Keratinocyte (primary cell): ENCODE results near the gene CNTNAP5. TPM values are rescaled to one million over a fixed set of nuclear protein-coding genes. Genes with fewer than 3 reads are reported as not detected.

Experiments
- DNase-seq: peaks from one replicate; pipeline ENCODE4 v3.0.0-alpha.2; 2011; ENCODE audit warnings: low read depth, missing footprints, low spot score
- FAIRE-seq: peaks from 2 replicates; lab custom pipeline; 2011; peaks lifted over from hg19 to GRCh38; lab: Jason Lieb, UNC
- H2AFZ ChIP-seq: 2 replicates; pipeline ENCODE4 v1.6.0; 2012; ENCODE audit warnings: low read length, control low read depth, inconsistent platforms; ENCODE audit not compliant: control insufficient read depth
- H3K27ac ChIP-seq: 2 replicates; pipeline ENCODE4 v1.5.1; 2011; ENCODE audit warnings: low read length; ENCODE audit not compliant: control insufficient read depth, insufficient read depth
- H3K27me3 ChIP-seq: 3 replicates; pipeline ENCODE4 v1.6.0; 2011; ENCODE audit warnings: low read length; ENCODE audit not compliant: control insufficient read depth, insufficient read depth; ENCODE audit errors: extremely low read depth
- H3K36me3 ChIP-seq, 2 experiments: 2 replicates in 1 of 2; 3 replicates in 1 of 2; pipeline ENCODE4 v1.5.1; 2011; ENCODE audit warnings: low read length in 2 of 2, mild to moderate bottlenecking in 1 of 2; ENCODE audit not compliant: control insufficient read depth in 2 of 2, insufficient read depth in 2 of 2; ENCODE audit errors: extremely low read depth in 1 of 2
- H3K4me1 ChIP-seq: 3 replicates; pipeline ENCODE4 v1.5.1; 2011; ENCODE audit warnings: low read length; ENCODE audit not compliant: control insufficient read depth, insufficient read depth; ENCODE audit errors: extremely low read depth
- H3K4me2 ChIP-seq: 3 replicates; pipeline ENCODE4 v1.6.0; 2011; ENCODE audit warnings: low read depth, low read length; ENCODE audit not compliant: control insufficient read depth, insufficient read depth; ENCODE audit errors: extremely low read depth
- H3K4me3 ChIP-seq, 3 experiments: fragments of 200-600 bp in 1 of 3; sonication (generic) in 1 of 3; 2 replicates in 2 of 3; 3 replicates in 1 of 3; pipeline ENCODE4 v1.5.1; 2011 to 2016; ENCODE audit warnings: low read length in 3 of 3, mild to moderate bottlenecking in 3 of 3, control low read depth in 2 of 3, inconsistent platforms in 1 of 3, low read depth in 1 of 3, mixed read lengths in 1 of 3, mixed run types in 1 of 3, moderate library complexity in 1 of 3; ENCODE audit not compliant: control insufficient read depth in 2 of 3, insufficient read depth in 2 of 3; ENCODE audit errors: extremely low read depth in 1 of 3
- H3K79me2 ChIP-seq: 2 replicates; pipeline ENCODE4 v1.6.0; 2012; ENCODE audit warnings: low read length; ENCODE audit not compliant: control insufficient read depth, insufficient read depth
- H3K9ac ChIP-seq: 3 replicates; pipeline ENCODE4 v1.6.0; 2011; ENCODE audit warnings: low read length; ENCODE audit not compliant: control insufficient read depth, insufficient read depth; ENCODE audit errors: extremely low read depth
- H3K9me1 ChIP-seq: 3 replicates; pipeline ENCODE4 v1.6.0; 2011; ENCODE audit warnings: low read length; ENCODE audit not compliant: control insufficient read depth, insufficient read depth; ENCODE audit errors: extremely low read depth
- H3K9me3 ChIP-seq: 2 replicates; pipeline ENCODE4 v1.5.1; 2012; ENCODE audit warnings: low read depth, low read length; ENCODE audit not compliant: control insufficient read depth
- H4K20me1 ChIP-seq: 3 replicates; pipeline ENCODE4 v1.6.0; 2011; ENCODE audit warnings: low read length; ENCODE audit not compliant: control insufficient read depth, insufficient read depth; ENCODE audit errors: extremely low read depth
- EZH2 ChIP-seq: IDR thresholded peaks from one replicate; pipeline ENCODE4 v1.6.1; 2012; ENCODE audit warnings: inconsistent platforms, mild to moderate bottlenecking, low read length, moderate library complexity
- dilution Hi-C: fragments of 300-500 bp; cut with MboI; formaldehyde crosslinking; loops from one replicate; pipeline ENCODE4 v1.7.0; 2020; ENCODE audit warnings: low sequenced_read_pairs; ENCODE audit not compliant: extremely low pct_ligation_motif_present
- polyA plus RNA-seq, 5 experiments: library from polyadenylated mRNA; depleted of rRNA in 3 of 5; stranded (reverse) in 3 of 5; stranded (forward) in 1 of 5; unstranded in 1 of 5; fragments of >200 nt; gene quantifications; 1 replicate in 1 of 5; 2 replicates in 3 of 5; 3 replicates in 1 of 5; pipeline versions ENCODE4 v1.2.1 to v1.2.3, GENCODE V29; 2011 to 2012; ENCODE audit warnings: missing spikeins in 2 of 5, low read depth in 1 of 5, low replicate concordance in 1 of 5
- TF ChIP-seq, protein P1 (sequence below), 3 experiments: IDR thresholded peaks in 1 of 3; conservative IDR thresholded peaks in 1 of 3; optimal IDR thresholded peaks in 1 of 3; 2 replicates in 2 of 3; 3 replicates in 1 of 3; pipeline versions ENCODE3 to v1.5.1; 2011; ENCODE audit warnings: low read length in 3 of 3, mild to moderate bottlenecking in 3 of 3, moderate library complexity in 2 of 3, control low read depth in 1 of 3, inconsistent platforms in 1 of 3; ENCODE audit not compliant: insufficient read depth in 2 of 3; ENCODE audit errors: extremely low read depth in 1 of 3

CNTNAP5 gene
- polyA plus RNA-seq, 1 donor (not counting 4 experiments of a cell fraction or from before 2014, with no cell fraction given) = not detected

DNA sequence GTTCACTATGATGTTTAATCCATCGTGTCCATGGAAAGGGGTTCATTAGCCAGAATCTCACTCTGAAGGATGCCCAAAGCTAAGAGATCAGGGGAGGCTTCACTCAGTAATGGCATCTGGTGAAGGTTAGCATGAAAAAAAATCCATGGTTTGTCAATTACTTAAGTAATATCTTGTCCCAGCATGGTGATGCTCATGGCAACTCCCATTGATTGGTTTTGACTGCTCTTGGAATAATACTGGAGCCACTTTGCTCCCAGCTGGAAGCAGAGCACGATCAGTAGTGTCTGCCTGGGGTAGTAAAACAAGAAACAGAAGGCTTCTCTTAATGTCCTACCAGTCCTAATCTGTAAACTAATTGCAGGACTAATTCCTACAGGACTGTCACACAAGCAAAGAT, 799.4 kb downstream of the CNTNAP5 start:
- TF ChIP-seq, protein P1, sequence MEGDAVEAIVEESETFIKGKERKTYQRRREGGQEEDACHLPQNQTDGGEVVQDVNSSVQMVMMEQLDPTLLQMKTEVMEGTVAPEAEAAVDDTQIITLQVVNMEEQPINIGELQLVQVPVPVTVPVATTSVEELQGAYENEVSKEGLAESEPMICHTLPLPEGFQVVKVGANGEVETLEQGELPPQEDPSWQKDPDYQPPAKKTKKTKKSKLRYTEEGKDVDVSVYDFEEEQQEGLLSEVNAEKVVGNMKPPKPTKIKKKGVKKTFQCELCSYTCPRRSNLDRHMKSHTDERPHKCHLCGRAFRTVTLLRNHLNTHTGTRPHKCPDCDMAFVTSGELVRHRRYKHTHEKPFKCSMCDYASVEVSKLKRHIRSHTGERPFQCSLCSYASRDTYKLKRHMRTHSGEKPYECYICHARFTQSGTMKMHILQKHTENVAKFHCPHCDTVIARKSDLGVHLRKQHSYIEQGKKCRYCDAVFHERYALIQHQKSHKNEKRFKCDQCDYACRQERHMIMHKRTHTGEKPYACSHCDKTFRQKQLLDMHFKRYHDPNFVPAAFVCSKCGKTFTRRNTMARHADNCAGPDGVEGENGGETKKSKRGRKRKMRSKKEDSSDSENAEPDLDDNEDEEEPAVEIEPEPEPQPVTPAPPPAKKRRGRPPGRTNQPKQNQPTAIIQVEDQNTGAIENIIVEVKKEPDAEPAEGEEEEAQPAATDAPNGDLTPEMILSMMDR (optimal IDR thresholded peaks at IDR 0.05 in 1 of 3, IDR thresholded peaks at IDR 0.05 in 1 of 3, conservative IDR thresholded peaks at IDR 0.05 in 1 of 3; ENCODE audit: extremely low read depth in 1 of 3, insufficient read depth in 2 of 3, low read length in 3 of 3) = no peak
- TF ChIP-seq EZH2 = no peak
- Histone ChIP-seq H3K4me3 (no peak overlapping the region), H3K27me3 (no peaks in the 10 kb centered on the region), H3K9ac (no peak overlapping the region), H3K4me2 (no peak overlapping the region), H3K79me2 (no peaks in the 10 kb centered on the region), H3K27ac (no peak overlapping the region), H4K20me1 (no peaks in the 10 kb centered on the region), H3K9me3 (peaks cover 2% of the 10 kb centered on the region), H3K36me3 (no peaks in the 10 kb centered on the region), H3K9me1 (no peaks in the 10 kb centered on the region), H3K4me1 (no peaks in the 10 kb centered on the region), H2AFZ (no peak overlapping the region)
- FAIRE-seq (no peak), DNase-seq (no peak)
- dilution Hi-C loops = no loop called here

DNA sequence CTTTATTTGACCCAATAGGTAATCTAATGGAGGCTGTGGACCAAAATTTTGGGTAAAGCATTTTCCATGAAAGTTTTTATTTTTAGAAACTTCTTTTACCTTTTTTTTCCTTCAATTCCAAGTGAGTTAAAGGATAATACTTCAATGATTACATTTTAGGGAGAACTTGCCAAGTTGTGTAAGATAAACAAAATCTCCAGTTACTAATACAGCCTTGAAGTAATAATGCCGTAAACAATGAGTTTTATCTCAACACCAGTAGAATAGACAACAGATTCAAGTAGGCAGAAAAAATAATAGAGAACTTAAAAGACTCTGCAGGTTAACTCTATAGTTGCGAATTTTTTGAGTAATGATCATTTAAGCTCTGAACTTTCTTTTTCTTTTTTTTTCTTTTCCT, 807.4 kb downstream of the CNTNAP5 start:
- FAIRE-seq (no peak), DNase-seq (no peak)
- Histone ChIP-seq H2AFZ (no peak overlapping the region), H3K4me2 (no peak overlapping the region), H3K9me1 (no peaks in the 10 kb centered on the region), H3K36me3 (no peaks in the 10 kb centered on the region), H3K4me3 (no peak overlapping the region), H3K4me1 (no peaks in the 10 kb centered on the region), H4K20me1 (no peaks in the 10 kb centered on the region), H3K79me2 (no peaks in the 10 kb centered on the region), H3K9me3 (peaks cover 2% of the 10 kb centered on the region), H3K9ac (no peak overlapping the region), H3K27me3 (no peaks in the 10 kb centered on the region), H3K27ac (no peak overlapping the region)
- TF ChIP-seq, protein P1 (optimal IDR thresholded peaks at IDR 0.05 in 1 of 3, IDR thresholded peaks at IDR 0.05 in 1 of 3, conservative IDR thresholded peaks at IDR 0.05 in 1 of 3; ENCODE audit: extremely low read depth in 1 of 3, insufficient read depth in 2 of 3, low read length in 3 of 3) = no peak
- TF ChIP-seq EZH2 = no peak
- dilution Hi-C loops = no loop called here
